IMR-90 (cell line): ENCODE results near the gene ARHGAP15. TPM values are rescaled to one million over a fixed set of nuclear protein-coding genes. Genes with fewer than 3 reads are reported as not detected.

ENCODE experiments used
- ATAC-seq: fragments of 200-7000 bp; cut with Tn5 transposase; 2 replicates; pipeline ENCODE4 v1.9.1; 2020; ENCODE audit warnings: low read depth, mild to moderate bottlenecking, moderate library complexity
- BruUV-seq: library from RNA; stranded (reverse); fragments of 400-500 nt; replicated peaks from 2 replicates; lab custom pipeline; 2021; lab: Mats Ljungman, UMichigan
- CTCF ChIA-PET: fragments of 300-600 bp; formaldehyde crosslinking; extraction: SDS; loops from one replicate; lab custom pipeline; 2021; ENCODE audit warnings: antibody characterized with exemption; lab: Yijun Ruan, JAX
- POLR2A ChIA-PET: fragments of 300-600 bp; sonication (Branson Sonifier 250); formaldehyde crosslinking; loops from one replicate; lab custom pipeline; 2022; ENCODE audit warnings: antibody characterized with exemption; ENCODE audit not compliant: unreplicated experiment; lab: Charles Lee
- DNase-seq: peaks from one replicate; pipeline ENCODE4 v3.0.0; 2013
- H2AFZ ChIP-seq: replicated peaks from 2 replicates; pipeline ENCODE3; 2013; ENCODE audit warnings: low read length, mild to moderate bottlenecking; ENCODE audit not compliant: poor library complexity
- H2AK5ac ChIP-seq: 2 replicates; pipeline ENCODE4 v1.6.1; 2013; ENCODE audit warnings: low read depth, low read length, inconsistent platforms
- H2AK9ac ChIP-seq: replicated peaks from 2 replicates; pipeline ENCODE3; 2013; ENCODE audit warnings: mild to moderate bottlenecking, low read depth, low read length, moderate library complexity; ENCODE audit not compliant: poor library complexity
- H2BK120ac ChIP-seq: 2 replicates; pipeline ENCODE4 v1.6.1; 2013; ENCODE audit warnings: low read depth, low read length, inconsistent platforms
- H2BK15ac ChIP-seq: 3 replicates; pipeline ENCODE4 v1.6.1; 2013; ENCODE audit warnings: low read depth, low read length, inconsistent platforms
- H2BK20ac ChIP-seq: 2 replicates; pipeline ENCODE4 v1.6.1; 2013; ENCODE audit warnings: low read depth, mild to moderate bottlenecking, inconsistent platforms, low read length, moderate library complexity
- H2BK5ac ChIP-seq: 2 replicates; pipeline ENCODE4 v1.6.1; 2013; ENCODE audit warnings: mild to moderate bottlenecking, low read depth, low read length, inconsistent platforms; ENCODE audit not compliant: poor library complexity, severe bottlenecking
- H3K14ac ChIP-seq: replicated peaks from 2 replicates; pipeline ENCODE4 v1.6.1; 2013; ENCODE audit warnings: low read depth, low read length, inconsistent platforms
- H3K18ac ChIP-seq: 2 replicates; pipeline ENCODE4 v1.6.1; 2013; ENCODE audit warnings: low read depth, low read length, control low read depth
- H3K23ac ChIP-seq: 2 replicates; pipeline ENCODE4 v1.6.1; 2013; ENCODE audit warnings: low read depth, low read length, inconsistent platforms
- H3K27ac ChIP-seq: 2 replicates; pipeline ENCODE4 v1.5.1; 2013; ENCODE audit warnings: mild to moderate bottlenecking, control low read depth, low read length; ENCODE audit not compliant: insufficient read depth
- H3K27me3 ChIP-seq: 2 replicates; pipeline ENCODE4 v1.6.1; 2013; ENCODE audit warnings: low read length; ENCODE audit not compliant: control insufficient read depth, insufficient read depth
- H3K36me3 ChIP-seq: 2 replicates; pipeline ENCODE4 v1.6.1; 2013; ENCODE audit warnings: low read length, mixed read lengths; ENCODE audit not compliant: control insufficient read depth, insufficient read depth
- H3K4ac ChIP-seq: 2 replicates; pipeline ENCODE4 v1.6.1; 2013; ENCODE audit warnings: low read depth, low read length, inconsistent platforms
- H3K4me1 ChIP-seq: 2 replicates; pipeline ENCODE4 v1.6.1; 2013; ENCODE audit warnings: low read length, mixed read lengths; ENCODE audit not compliant: control insufficient read depth, insufficient read depth
- H3K4me2 ChIP-seq: 2 replicates; pipeline ENCODE4 v1.6.1; 2013; ENCODE audit warnings: low read depth, mild to moderate bottlenecking, control low read depth, low read length, moderate library complexity
- H3K4me3 ChIP-seq: 2 replicates; pipeline ENCODE4 v1.5.1; 2013; ENCODE audit warnings: low read depth, mild to moderate bottlenecking, control low read depth, low read length, moderate library complexity; ENCODE audit not compliant: insufficient read depth
- H3K56ac ChIP-seq: 2 replicates; pipeline ENCODE4 v1.6.1; 2013; ENCODE audit warnings: low read length, inconsistent platforms; ENCODE audit not compliant: insufficient read depth; ENCODE audit errors: extremely low read depth
- H3K79me1 ChIP-seq, 2 experiments: 2 replicates each; pipeline ENCODE4 v1.6.1; 2013; ENCODE audit warnings: low read length in 2 of 2, inconsistent platforms in 1 of 2, low read depth in 1 of 2
- H3K9ac ChIP-seq: 2 replicates; pipeline ENCODE4 v1.6.1; 2013; ENCODE audit warnings: low read depth, low read length, control low read depth
- H3K9me1 ChIP-seq: 2 replicates; pipeline ENCODE4 v1.6.1; 2013; ENCODE audit warnings: low read length, inconsistent platforms; ENCODE audit not compliant: insufficient read depth
- H3K9me3 ChIP-seq: 2 replicates; pipeline ENCODE4 v1.6.1; 2013; ENCODE audit warnings: low read length; ENCODE audit not compliant: control insufficient read depth, insufficient read depth
- H4K20me1 ChIP-seq: 2 replicates; pipeline ENCODE4 v1.6.1; 2013; ENCODE audit warnings: low read length, inconsistent platforms; ENCODE audit not compliant: insufficient read depth
- H4K5ac ChIP-seq: 2 replicates; pipeline ENCODE4 v1.6.1; 2013; ENCODE audit warnings: mild to moderate bottlenecking, low read depth, low read length, control low read depth
- H4K8ac ChIP-seq, 2 experiments: 2 replicates each; pipeline ENCODE4 v1.6.1; 2013; ENCODE audit warnings: low read depth in 2 of 2, low read length in 2 of 2, control low read depth in 1 of 2, inconsistent platforms in 1 of 2
- H4K91ac ChIP-seq: 2 replicates; pipeline ENCODE4 v1.6.1; 2013; ENCODE audit warnings: low read depth, low read length, inconsistent platforms; ENCODE audit not compliant: insufficient read depth
- BHLHE40 ChIP-seq: fragments of 150-350 bp; IDR thresholded peaks from 2 replicates; pipeline ENCODE4 v1.6.1; 2016; ENCODE audit warnings: mild to moderate bottlenecking, low read depth, low read length
- CEBPB ChIP-seq: IDR thresholded peaks from 2 replicates; pipeline ENCODE4 v1.6.1; 2012; ENCODE audit warnings: low read depth, low read length, improper control_type of control experiment
- CHD1 ChIP-seq: IDR thresholded peaks from 2 replicates; pipeline ENCODE4 v1.6.1; 2012; ENCODE audit warnings: low read depth, low read length, improper control_type of control experiment
- FOS ChIP-seq: fragments of 150-350 bp; IDR thresholded peaks from 2 replicates; pipeline ENCODE4 v1.6.1; 2016; ENCODE audit warnings: low read depth, low read length
- MAFK ChIP-seq: IDR thresholded peaks from 2 replicates; pipeline ENCODE4 v1.6.1; 2012; ENCODE audit warnings: low read depth, low read length, improper control_type of control experiment
- MAZ ChIP-seq: IDR thresholded peaks from 2 replicates; pipeline ENCODE4 v1.6.1; 2012; ENCODE audit warnings: low read depth, mild to moderate bottlenecking, low read length, improper control_type of control experiment, moderate library complexity, borderline replicate concordance
- MXI1 ChIP-seq: IDR thresholded peaks from 2 replicates; pipeline ENCODE4 v1.6.1; 2012; ENCODE audit warnings: low read depth, mild to moderate bottlenecking, low read length, moderate library complexity, borderline replicate concordance
- NFE2L2 ChIP-seq: fragments of 150-350 bp; IDR thresholded peaks from 2 replicates; pipeline ENCODE4 v1.6.1; 2016; ENCODE audit warnings: low read depth, mild to moderate bottlenecking, low read length
- POLR2A ChIP-seq: IDR thresholded peaks from 2 replicates; pipeline ENCODE4 v1.6.1; 2012; ENCODE audit warnings: mild to moderate bottlenecking, low read depth, low read length
- RAD21 ChIP-seq: IDR thresholded peaks from 2 replicates; pipeline ENCODE4 v1.6.1; 2012; ENCODE audit warnings: low read length, improper control_type of control experiment
- RCOR1 ChIP-seq: IDR thresholded peaks from 2 replicates; pipeline ENCODE4 v1.6.1; 2012; ENCODE audit warnings: mild to moderate bottlenecking, low read length, improper control_type of control experiment; ENCODE audit not compliant: insufficient replicate concordance
- RFX5 ChIP-seq: IDR thresholded peaks from 2 replicates; pipeline ENCODE4 v1.8.0; 2012; ENCODE audit warnings: low read depth, mild to moderate bottlenecking, low read length, moderate library complexity
- SMC3 ChIP-seq: fragments of 150-350 bp; IDR thresholded peaks from 2 replicates; pipeline ENCODE4 v1.6.1; 2016; ENCODE audit warnings: low read depth, mild to moderate bottlenecking, antibody characterized with exemption, low read length, moderate library complexity
- WGBS, 2 experiments: methylation state at CpG; one replicate each; pipeline versions ENCODE4 v1.1.5 to v1.1.7; 2013; ENCODE audit warnings: missing lambda C conversion rate in 2 of 2; ENCODE audit not compliant: insufficient read length in 1 of 2; ENCODE audit errors: extremely low coverage in 2 of 2; 5-methylcytosine and 5-hydroxymethylcytosine counted together
- dilution Hi-C: fragments of 300-500 bp; cut with HindIII; formaldehyde crosslinking; loops from one replicate; pipeline ENCODE4 v1.14.3; 2018; ENCODE audit warnings: low sequenced_read_pairs; ENCODE audit not compliant: unreplicated experiment
- in situ Hi-C: fragments of 300-500 bp; cut with MboI; formaldehyde crosslinking; loops from 3 replicates; pipeline ENCODE4 v1.14.3; 2019; ENCODE audit warnings: low sequenced_read_pairs, inconsistent platforms, mixed read lengths
- intact Hi-C: fragments of 100-400 bp; cut with micrococcal nuclease; formaldehyde crosslinking; loops from 2 replicates; pipeline ENCODE4 v1.10.0; 2022
- polyA plus RNA-seq, 3 experiments: library from polyadenylated mRNA; depleted of rRNA; stranded (reverse); fragments of >200 nt; gene quantifications; 2 replicates each; pipeline ENCODE4 v1.2.3, GENCODE V29; 2012; ENCODE audit warnings: low replicate concordance in 1 of 3
- total RNA-seq: library from RNA; depleted of rRNA; stranded (reverse); fragments of >200 nt; gene quantifications from 2 replicates; pipeline ENCODE4 v1.2.3, GENCODE V29; 2012
- TF ChIP-seq, protein P1 (sequence below): fragments of 150-350 bp; IDR thresholded peaks from 2 replicates; pipeline ENCODE4 v1.6.1; 2016; ENCODE audit warnings: low read depth, mild to moderate bottlenecking, low read length, moderate library complexity, borderline replicate concordance
- TF ChIP-seq, protein P2 (sequence below): fragments of 150-350 bp; IDR thresholded peaks from 2 replicates; pipeline ENCODE4 v1.6.1; 2017; ENCODE audit warnings: mild to moderate bottlenecking, antibody characterized with exemption, low read length, low read depth
- TF ChIP-seq, protein P3 (sequence below): conservative IDR thresholded peaks from 2 replicates; pipeline ENCODE4 v1.5.1; 2012; ENCODE audit warnings: mild to moderate bottlenecking, low read depth, low read length, improper control_type of control experiment

Gene ARHGAP15
- total and polyA plus RNA-seq, 2 of the 4 experiments (the other 2 are of a cell fraction) = not detected

DNA sequence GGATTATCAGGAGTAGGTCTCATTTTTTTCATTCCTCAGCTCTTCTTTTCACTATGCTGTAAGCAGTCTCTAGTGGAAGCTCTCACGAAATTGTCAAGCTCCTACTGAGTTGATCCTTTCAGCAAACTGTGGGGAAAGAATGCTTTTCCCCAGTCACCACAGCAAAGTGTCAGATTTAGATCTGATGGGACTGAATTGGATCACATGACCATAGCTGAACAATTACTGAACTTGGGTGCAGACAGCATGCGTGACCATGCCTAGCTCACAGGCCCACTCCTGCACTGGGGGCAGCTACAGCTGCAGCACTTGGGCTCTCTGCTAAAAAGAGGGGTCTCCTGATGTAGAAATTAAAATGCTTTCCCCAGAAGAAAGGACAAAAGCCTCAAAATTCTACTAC lies 3.1 kb downstream of the ARHGAP15 start:
- H3K9ac ChIP-seq = no peak overlapping the region
- H3K27me3 ChIP-seq = no peaks in the 10 kb centered on the region
- no peaks in the 10 kb centered on the region for H4K20me1 ChIP-seq
- no peak overlapping the region for H2BK120ac ChIP-seq
- no peak overlapping the region for H3K18ac ChIP-seq
- ChIA-PET POLR2A (no interaction called here), CTCF (interaction anchor here (0.6 to 0.9 kb wide), 2 partner anchors 15 to 18 kb away, joined by 3 to 4 read pairs; no protein-coding TSS in a partner anchor)
- no peaks in the 10 kb centered on the region for H3K9me3 ChIP-seq
- H3K36me3 ChIP-seq = no peaks in the 10 kb centered on the region
- H3K4me3 ChIP-seq = no peak overlapping the region
- no peak overlapping the region for H4K8ac ChIP-seq
- H3K4me1 ChIP-seq = no peaks in the 10 kb centered on the region
- H2AK9ac ChIP-seq = no peak overlapping the region
- 50% methylated on average over 1 of the region's 2 CpGs; no CpG with 5 or more reads in 1 of the 2 experiments for WGBS, 2 experiments
- no peaks in the 10 kb centered on the region for H3K79me1 ChIP-seq
- in situ Hi-C loops (no loop called here), dilution Hi-C loops (no loop called here), intact Hi-C loops (no loop called here)
- H2AK5ac ChIP-seq = no peak overlapping the region
- TF ChIP-seq BHLHE40 (no peak), RFX5 (no peak), RCOR1 (no peak), MAFK (no peak), SMC3 (no peak), FOS (no peak), MAZ (no peak), NFE2L2 (no peak), CHD1 (no peak), POLR2A (no peak), CEBPB (no peak), RAD21 (no peak), MXI1 (no peak)
- TF ChIP-seq, protein P1, sequence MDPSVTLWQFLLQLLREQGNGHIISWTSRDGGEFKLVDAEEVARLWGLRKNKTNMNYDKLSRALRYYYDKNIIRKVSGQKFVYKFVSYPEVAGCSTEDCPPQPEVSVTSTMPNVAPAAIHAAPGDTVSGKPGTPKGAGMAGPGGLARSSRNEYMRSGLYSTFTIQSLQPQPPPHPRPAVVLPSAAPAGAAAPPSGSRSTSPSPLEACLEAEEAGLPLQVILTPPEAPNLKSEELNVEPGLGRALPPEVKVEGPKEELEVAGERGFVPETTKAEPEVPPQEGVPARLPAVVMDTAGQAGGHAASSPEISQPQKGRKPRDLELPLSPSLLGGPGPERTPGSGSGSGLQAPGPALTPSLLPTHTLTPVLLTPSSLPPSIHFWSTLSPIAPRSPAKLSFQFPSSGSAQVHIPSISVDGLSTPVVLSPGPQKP = no peak
- TF ChIP-seq, protein P2, sequence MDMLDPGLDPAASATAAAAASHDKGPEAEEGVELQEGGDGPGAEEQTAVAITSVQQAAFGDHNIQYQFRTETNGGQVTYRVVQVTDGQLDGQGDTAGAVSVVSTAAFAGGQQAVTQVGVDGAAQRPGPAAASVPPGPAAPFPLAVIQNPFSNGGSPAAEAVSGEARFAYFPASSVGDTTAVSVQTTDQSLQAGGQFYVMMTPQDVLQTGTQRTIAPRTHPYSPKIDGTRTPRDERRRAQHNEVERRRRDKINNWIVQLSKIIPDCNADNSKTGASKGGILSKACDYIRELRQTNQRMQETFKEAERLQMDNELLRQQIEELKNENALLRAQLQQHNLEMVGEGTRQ = no peak
- TF ChIP-seq, protein P3, sequence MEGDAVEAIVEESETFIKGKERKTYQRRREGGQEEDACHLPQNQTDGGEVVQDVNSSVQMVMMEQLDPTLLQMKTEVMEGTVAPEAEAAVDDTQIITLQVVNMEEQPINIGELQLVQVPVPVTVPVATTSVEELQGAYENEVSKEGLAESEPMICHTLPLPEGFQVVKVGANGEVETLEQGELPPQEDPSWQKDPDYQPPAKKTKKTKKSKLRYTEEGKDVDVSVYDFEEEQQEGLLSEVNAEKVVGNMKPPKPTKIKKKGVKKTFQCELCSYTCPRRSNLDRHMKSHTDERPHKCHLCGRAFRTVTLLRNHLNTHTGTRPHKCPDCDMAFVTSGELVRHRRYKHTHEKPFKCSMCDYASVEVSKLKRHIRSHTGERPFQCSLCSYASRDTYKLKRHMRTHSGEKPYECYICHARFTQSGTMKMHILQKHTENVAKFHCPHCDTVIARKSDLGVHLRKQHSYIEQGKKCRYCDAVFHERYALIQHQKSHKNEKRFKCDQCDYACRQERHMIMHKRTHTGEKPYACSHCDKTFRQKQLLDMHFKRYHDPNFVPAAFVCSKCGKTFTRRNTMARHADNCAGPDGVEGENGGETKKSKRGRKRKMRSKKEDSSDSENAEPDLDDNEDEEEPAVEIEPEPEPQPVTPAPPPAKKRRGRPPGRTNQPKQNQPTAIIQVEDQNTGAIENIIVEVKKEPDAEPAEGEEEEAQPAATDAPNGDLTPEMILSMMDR = no peak
- no peak overlapping the region for H3K4me2 ChIP-seq
- DNase-seq (no peak), ATAC-seq (no peak)
- no peak overlapping the region for H3K56ac ChIP-seq
- H2BK20ac ChIP-seq = no peak overlapping the region
- H3K9me1 ChIP-seq = no peaks in the 10 kb centered on the region
- no peak overlapping the region for H2AFZ ChIP-seq
- H4K5ac ChIP-seq = no peak overlapping the region
- H4K91ac ChIP-seq = no peak overlapping the region
- no peak overlapping the region for H2BK5ac ChIP-seq
- BruUV-seq = no TSS peak
- no peak overlapping the region for H3K4ac ChIP-seq
- H3K23ac ChIP-seq = no peak overlapping the region
- H2BK15ac ChIP-seq = no peak overlapping the region
- H3K27ac ChIP-seq = no peak overlapping the region
- H3K14ac ChIP-seq = no peak overlapping the region
